ENCODE data around the gene IL20RA. TPM values are rescaled to one million over a fixed set of nuclear protein-coding genes. Genes with fewer than 3 reads are reported as not detected.

IL20RA gene
- total and polyA plus RNA-seq, 2 of the 8 experiments (the other 6 are each of a cell fraction or from before 2014, with no cell fraction given), result 1.3 to 1.7 TPM

DNA sequence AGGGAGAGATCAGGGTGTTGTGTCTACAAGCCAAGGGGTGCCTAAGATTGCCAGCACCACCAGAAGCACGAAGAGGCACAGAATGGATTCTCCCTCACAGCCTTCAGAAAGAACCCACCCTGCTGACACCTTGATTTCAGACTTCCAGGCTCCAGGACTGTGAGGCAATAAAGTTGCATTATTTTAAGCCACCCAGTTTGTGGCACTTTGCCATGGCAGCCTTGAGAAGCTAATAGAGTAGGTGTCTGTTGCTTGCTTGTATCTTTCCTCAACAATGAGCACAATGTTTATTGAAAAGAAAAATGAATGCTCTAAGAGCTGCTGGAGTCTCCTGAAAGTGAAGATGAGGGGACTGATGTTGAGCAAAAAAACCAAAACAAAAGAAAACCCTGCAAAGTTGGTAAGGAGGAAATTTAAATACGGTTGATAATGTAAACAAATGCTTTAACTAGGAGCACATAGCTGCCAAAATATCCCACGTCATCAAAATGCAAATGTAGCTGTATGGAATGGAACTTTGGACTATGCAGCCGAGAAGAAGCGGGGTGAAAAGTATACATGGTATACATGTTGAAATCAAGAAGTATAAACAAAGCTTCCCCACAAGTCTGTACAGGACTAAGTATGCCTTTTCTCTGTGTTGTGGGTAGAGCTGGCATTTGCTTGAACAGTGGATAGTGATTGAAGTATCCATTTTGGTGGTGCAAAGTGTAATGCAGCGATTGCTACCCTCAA lies 8.0 kb downstream of the IL20RA start:
- ChIA-PET CTCF (ENCODE audit: partially characterized antibody) (interaction anchor here (1.2 kb wide), 1 partner anchor 22 kb away, joined by 3 read pairs; no protein-coding TSS in a partner anchor), POLR2A (ENCODE audit: partially characterized antibody) (no interaction called here)
- Histone ChIP-seq H3K56ac (replicated peaks; ENCODE audit: insufficient read length, low read depth, low read length) (no peak overlapping the region), H2BK120ac (replicated peaks; ENCODE audit: low read depth, low read length) (no peak overlapping the region), H3K79me1 (ENCODE audit: low read depth, low read length) (no peaks in the 10 kb centered on the region), H4K8ac (ENCODE audit: extremely low read depth, insufficient read depth, low read length) (no peak overlapping the region), H3K36me3 (ENCODE audit: control insufficient read depth in 2 of 4, insufficient read depth in 4 of 4, low read length in 3 of 4) (no peaks in the 10 kb centered on the region), H3K4ac (replicated peaks; ENCODE audit: insufficient read length, low read depth, low read length) (no peak overlapping the region), H3K4me1 (replicated peaks in 1 of 4; ENCODE audit: control insufficient read depth in 3 of 4, insufficient read depth in 4 of 4, low read length in 3 of 4) (no peaks in the 10 kb centered on the region), H2BK15ac (ENCODE audit: low read length) (no peak overlapping the region), H3K23me2 (ENCODE audit: low read depth, low read length) (no peaks in the 10 kb centered on the region), H3K9me3 (ENCODE audit: insufficient read depth in 2 of 2, low read depth in 1 of 2, low read length in 1 of 2) (no peaks in the 10 kb centered on the region), H3K9ac (replicated peaks in 1 of 4; ENCODE audit: extremely low read depth in 1 of 4, low read depth in 3 of 4, low read length in 3 of 4) (no peak overlapping the region), H4K20me1 (replicated peaks in 1 of 2; ENCODE audit: control insufficient read depth in 1 of 2, insufficient read depth in 2 of 2, low read length in 2 of 2) (no peaks in the 10 kb centered on the region), H3K18ac (ENCODE audit: extremely low read depth, low read length) (no peak overlapping the region), H3K79me2 (ENCODE audit: control insufficient read depth in 1 of 2, insufficient read depth in 2 of 2, low read length in 2 of 2) (no peaks in the 10 kb centered on the region), H4K5ac (ENCODE audit: insufficient read length, low read depth, low read length) (no peak overlapping the region), H2AK5ac (ENCODE audit: low read depth, low read length) (no peak overlapping the region), H2AFZ (ENCODE audit: low read length) (no peak overlapping the region), H3K4me3 (ENCODE audit: extremely low read depth in 1 of 4, insufficient read depth in 2 of 4, low read depth in 3 of 4, low read length in 4 of 4) (no peak overlapping the region), H2BK5ac (ENCODE audit: low read depth, low read length) (no peak overlapping the region), H4K91ac (replicated peaks; ENCODE audit: insufficient read length, low read length) (no peak overlapping the region), H3K23ac (ENCODE audit: insufficient read length) (no peak overlapping the region), H3K27me3 (replicated peaks in 1 of 4; ENCODE audit: control insufficient read depth in 3 of 4, extremely low read depth in 1 of 4, insufficient read depth in 3 of 4, low read length in 3 of 4) (no peaks in the 10 kb centered on the region), H3K14ac (ENCODE audit: insufficient read length) (no peak overlapping the region), H3K4me2 (ENCODE audit: insufficient read depth in 1 of 2, low read depth in 2 of 2, low read length in 2 of 2) (no peak overlapping the region), H2BK12ac (ENCODE audit: low read depth, low read length) (no peak overlapping the region), H2BK20ac (ENCODE audit: low read length) (no peak overlapping the region), H3K27ac (ENCODE audit: low read depth, low read length) (no peak overlapping the region)
- FAIRE-seq, result no peak
- WGBS, 2 experiments (ENCODE audit: extremely low coverage in 1 of 2, insufficient coverage in 1 of 2, insufficient read length in 1 of 2, insufficient replicate concordance in 2 of 2, low coverage in 1 of 2, low lambda C conversion rate in 2 of 2, missing lambda C conversion rate in 1 of 2), result 92% methylated on average over 6 of the region's 6 CpGs; no CpG with 5 or more reads in 1 of the 2 experiments
- DNase-seq (ENCODE audit: low read depth in 1 of 2, low spot score in 2 of 2), result no peak
- TF ChIP-seq TEAD4 (IDR thresholded peaks at IDR 0.05; ENCODE audit: low read depth, low read length), result no peak
- no peak for TF ChIP-seq POU5F1 (IDR thresholded peaks at IDR 0.05; ENCODE audit: low read depth, low read length)
- TF ChIP-seq ZNF274 (IDR thresholded peaks at IDR 0.05; ENCODE audit: borderline replicate concordance, extremely low read depth, low read length), result no peak
- TF ChIP-seq NANOG (IDR thresholded peaks at IDR 0.05; ENCODE audit: insufficient read depth, low read depth, low read length, poor library complexity, severe bottlenecking), result no peak
- TF ChIP-seq EP300 (IDR thresholded peaks at IDR 0.05; ENCODE audit: borderline replicate concordance in 1 of 2, low read depth in 2 of 2, low read length in 2 of 2), result no peak
- no peak for TF ChIP-seq TCF12 (IDR thresholded peaks at IDR 0.05; ENCODE audit: low read depth, low read length)
- no peak for TF ChIP-seq GABPA (IDR thresholded peaks at IDR 0.05; ENCODE audit: borderline replicate concordance, insufficient read depth, low read length)
- no peak for TF ChIP-seq ATF3 (IDR thresholded peaks at IDR 0.05; ENCODE audit: insufficient read depth, low read depth, low read length)
- no peak for TF ChIP-seq SP2 (IDR thresholded peaks at IDR 0.05; ENCODE audit: low read length)
- TF ChIP-seq JUND (IDR thresholded peaks at IDR 0.05; ENCODE audit: low read length), result no peak
- no peak for TF ChIP-seq CBX5 (IDR thresholded peaks at IDR 0.05; ENCODE audit: low read depth, low read length)
- no peak for TF ChIP-seq EGR1 (IDR thresholded peaks at IDR 0.05; ENCODE audit: borderline replicate concordance, low read depth, low read length)
